SU-DHL-6 (cell line): ENCODE results near the gene CHST12.

ENCODE experiments used
- EZH2phosphoT487 ChIP-seq: fragments of 200-600 bp; sonication (generic), shearing (Covaris generic); conservative IDR thresholded peaks from 2 replicates; pipeline ENCODE4 v1.6.1; 2018; ENCODE audit warnings: mild to moderate bottlenecking, antibody characterized with exemption, low read length, moderate library complexity, mixed read lengths
- TF ChIP-seq, protein P1 (sequence below): fragments of 200-600 bp; sonication (generic); IDR thresholded peaks from one replicate; pipeline ENCODE4 v1.5.1; 2017; ENCODE audit warnings: antibody characterized with exemption, mild to moderate bottlenecking, low read length, moderate library complexity; ENCODE audit not compliant: insufficient read depth, poor library complexity, severe bottlenecking

DNA sequence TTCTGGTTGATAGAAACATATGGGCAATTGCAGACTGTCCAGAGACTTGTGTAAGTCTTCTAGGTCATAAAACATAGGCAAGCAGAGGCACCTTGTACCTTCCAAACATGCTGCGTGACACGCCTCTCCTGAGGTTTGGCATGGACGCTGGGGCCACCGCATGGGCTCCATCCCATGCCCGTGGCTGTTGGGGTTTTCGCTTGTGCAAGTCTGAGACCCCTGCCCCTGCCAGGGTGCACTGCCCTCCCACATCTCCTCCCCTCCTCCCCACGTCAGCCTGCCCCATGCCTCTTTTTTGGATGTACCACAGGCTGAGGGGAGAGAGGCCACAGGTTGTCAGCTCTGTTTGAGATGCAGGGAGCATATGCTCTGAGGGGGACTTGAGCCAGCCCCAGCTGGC lies 29.8 kb upstream of the CHST12 start:
- TF ChIP-seq, protein P1, sequence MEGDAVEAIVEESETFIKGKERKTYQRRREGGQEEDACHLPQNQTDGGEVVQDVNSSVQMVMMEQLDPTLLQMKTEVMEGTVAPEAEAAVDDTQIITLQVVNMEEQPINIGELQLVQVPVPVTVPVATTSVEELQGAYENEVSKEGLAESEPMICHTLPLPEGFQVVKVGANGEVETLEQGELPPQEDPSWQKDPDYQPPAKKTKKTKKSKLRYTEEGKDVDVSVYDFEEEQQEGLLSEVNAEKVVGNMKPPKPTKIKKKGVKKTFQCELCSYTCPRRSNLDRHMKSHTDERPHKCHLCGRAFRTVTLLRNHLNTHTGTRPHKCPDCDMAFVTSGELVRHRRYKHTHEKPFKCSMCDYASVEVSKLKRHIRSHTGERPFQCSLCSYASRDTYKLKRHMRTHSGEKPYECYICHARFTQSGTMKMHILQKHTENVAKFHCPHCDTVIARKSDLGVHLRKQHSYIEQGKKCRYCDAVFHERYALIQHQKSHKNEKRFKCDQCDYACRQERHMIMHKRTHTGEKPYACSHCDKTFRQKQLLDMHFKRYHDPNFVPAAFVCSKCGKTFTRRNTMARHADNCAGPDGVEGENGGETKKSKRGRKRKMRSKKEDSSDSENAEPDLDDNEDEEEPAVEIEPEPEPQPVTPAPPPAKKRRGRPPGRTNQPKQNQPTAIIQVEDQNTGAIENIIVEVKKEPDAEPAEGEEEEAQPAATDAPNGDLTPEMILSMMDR: no peak
- TF ChIP-seq EZH2phosphoT487: no peak
